ENCODE results near the gene PCDHGA9. TPM values are rescaled to one million over a fixed set of nuclear protein-coding genes. Genes with fewer than 3 reads are reported as not detected.
"Not testable (repeated sequence)": the region's sequence is repeated elsewhere in the genome, so short reads cannot be mapped to it uniquely, and the experiment has no call there.

PCDHGA9 gene
- total RNA-seq, 4 donors from 2014 or later, result 1.9 to 17.3 (median 4.0) TPM

GRCh38 chr5:141430332-141431113 is 27.9 kb downstream of the PCDHGA9 start, which contains the start of gene PCDHGA12:
TSS of gene PCDHGA12 (plus strand) at chr5:141430507. CDS start at chr5:141430760, 253 bp downstream.
- Histone ChIP-seq H3K27me3 (no peaks in the 10 kb centered on the region), H3K9me3 (peaks cover 0 to 84% (median 9%) of the 10 kb centered on the region in 4 donors), H3K4me1 (no peaks in the 10 kb centered on the region), H3K4me3 (peak within 1 kb of the TSS in 3 of 4 donors; percentile 16 to 23 (median 21)), H3K27ac (no peak within 1 kb of the TSS), H3K36me3 (no peaks in the 10 kb centered on the region)
- DNase-seq, result peak in 1 of 3 donors; percentile 40
- TF ChIP-seq CTCF (IDR thresholded peaks at IDR 0.05), result peak in 5 of 6 experiments; percentile 9 to 23 (median 11)
- no peak for TF ChIP-seq POLR2A (IDR thresholded peaks at IDR 0.05)

GRCh38 chr5:141431286-141431685 is 28.7 kb downstream of the PCDHGA9 start:
- H3K4me1 ChIP-seq, result no peaks in the 10 kb centered on the region
- H3K36me3 ChIP-seq, result no peaks in the 10 kb centered on the region
- no peaks in the 10 kb centered on the region for H3K27me3 ChIP-seq
- no peak for TF ChIP-seq CTCF (IDR thresholded peaks at IDR 0.05)
- no peak for TF ChIP-seq POLR2A (IDR thresholded peaks at IDR 0.05)
- H3K27ac ChIP-seq, result no peak overlapping the region
- peak overlapping the region in 2 of 4 donors; percentile 21 to 23 for H3K4me3 ChIP-seq
- no peak for DNase-seq
- peaks cover 0 to 79% (median 9%) of the 10 kb centered on the region in 4 donors for H3K9me3 ChIP-seq

- H3K4me3 ChIP-seq, H3K27me3 ChIP-seq, DNase-seq, H3K27ac ChIP-seq, H3K4me1 ChIP-seq, H3K36me3 ChIP-seq: not testable (repeated sequence)
- H3K9me3 ChIP-seq, result peaks cover 0 to 68% (median 9%) of the 10 kb centered on the region in 4 donors
These were observed 29.7 kb downstream of the PCDHGA9 start for GRCh38 chr5:141432308-141432707.

GRCh38 chr5:141432726-141433125 is 30.1 kb downstream of the PCDHGA9 start:
- not testable (repeated sequence) for H3K27ac ChIP-seq, H3K4me1 ChIP-seq, DNase-seq, H3K36me3 ChIP-seq, H3K27me3 ChIP-seq, H3K4me3 ChIP-seq
- H3K9me3 ChIP-seq, result peaks cover 0 to 64% (median 7%) of the 10 kb centered on the region in 4 donors

GRCh38 chr5:141434006-141434405 is 31.4 kb downstream of the PCDHGA9 start:
- no peaks in the 10 kb centered on the region for H3K27me3 ChIP-seq
- H3K36me3 ChIP-seq, result no peaks in the 10 kb centered on the region
- DNase-seq, result no peak
- no peak for TF ChIP-seq POLR2A (IDR thresholded peaks at IDR 0.05)
- no peak for TF ChIP-seq CTCF (IDR thresholded peaks at IDR 0.05)
- H3K4me3 ChIP-seq, result no peak overlapping the region
- H3K9me3 ChIP-seq, result peaks cover 0 to 54% (median 3%) of the 10 kb centered on the region in 4 donors
- H3K27ac ChIP-seq, result no peak overlapping the region
- no peaks in the 10 kb centered on the region for H3K4me1 ChIP-seq

- no peak for DNase-seq
- Histone ChIP-seq H3K36me3 (no peaks in the 10 kb centered on the region), H3K4me3 (no peak overlapping the region), H3K27ac (no peak overlapping the region), H3K4me1 (no peaks in the 10 kb centered on the region), H3K9me3 (peaks cover 0 to 44% (median under 1%) of the 10 kb centered on the region in 4 donors), H3K27me3 (no peaks in the 10 kb centered on the region)
- TF ChIP-seq CTCF (IDR thresholded peaks at IDR 0.05) (no peak), POLR2A (IDR thresholded peaks at IDR 0.05) (no peak)
These were observed 34.6 kb downstream of the PCDHGA9 start for GRCh38 chr5:141437221-141437620.

All from Peyer's patch (tissue), 4 donors.